ENCODE data around the gene PRDX6.
"Not testable (repeated sequence)": the region's sequence is repeated elsewhere in the genome, so short reads cannot be mapped to it uniquely, and the experiment has no call there.

The PRDX6 gene

GRCh38 chr1:173477286-173478093 is at the start of gene PRDX6:
Gene PRDX6, plus strand, starts transcription at chr1:173477335. Its CDS starts 63 bp downstream, at chr1:173477398.
- FAIRE-seq: no peak

GRCh38 chr1:173429471-173430402 is 47.4 kb upstream of the PRDX6 start:
- no peak for FAIRE-seq

- FAIRE-seq: peak; percentile 79
These were observed 46.3 kb upstream of the PRDX6 start for GRCh38 chr1:173430677-173431303.

- no peak for FAIRE-seq
These were observed 45.7 kb upstream of the PRDX6 start for GRCh38 chr1:173431304-173432045.

DNA sequence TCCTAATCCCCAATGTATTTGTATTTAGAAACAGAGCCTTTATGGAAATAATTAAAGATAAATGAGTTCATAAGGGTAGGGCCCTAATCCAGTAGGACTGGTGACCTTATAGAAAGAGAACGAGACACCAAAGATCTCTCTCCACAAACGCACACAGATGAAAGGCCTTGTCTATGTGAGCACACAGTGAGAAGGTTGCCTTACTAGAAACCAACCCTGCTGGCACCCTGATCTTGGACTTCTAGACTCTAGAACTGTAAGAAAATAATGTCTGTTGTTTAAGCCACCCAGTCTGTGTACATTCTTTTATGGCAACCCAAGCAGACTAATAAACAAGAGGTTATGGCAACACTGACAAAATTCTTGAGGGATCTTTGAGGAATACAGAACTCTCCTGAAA is 44.8 kb upstream of the PRDX6 start:
- FAIRE-seq: no peak

DNA sequence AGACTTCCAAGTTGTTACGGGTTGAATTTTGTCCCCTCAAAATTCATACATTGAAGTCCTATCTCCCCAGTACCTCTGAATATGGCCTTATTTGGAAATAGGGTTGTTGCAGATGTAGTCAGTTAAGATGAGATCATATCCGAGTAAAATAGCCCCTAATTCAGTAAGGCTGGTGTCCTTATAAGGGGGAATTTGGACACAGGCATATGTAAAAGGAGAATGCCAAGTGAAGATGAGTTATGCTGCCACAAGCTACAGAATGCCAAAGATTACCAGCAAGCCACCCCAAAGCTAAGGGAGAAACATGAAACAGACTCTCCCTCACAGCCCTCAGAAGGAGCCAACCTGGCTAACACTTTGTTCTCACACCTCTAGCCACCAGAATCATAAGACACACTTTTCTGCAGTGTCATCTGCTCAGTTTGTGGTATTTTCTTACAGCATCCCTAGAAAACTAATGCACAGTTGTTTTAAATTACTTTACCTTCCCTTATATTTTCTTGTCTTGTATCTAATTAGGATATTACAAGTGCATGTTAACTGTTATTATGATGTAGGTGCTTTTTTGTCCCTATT is 43.3 kb upstream of the PRDX6 start:
- no peak for FAIRE-seq

DNA sequence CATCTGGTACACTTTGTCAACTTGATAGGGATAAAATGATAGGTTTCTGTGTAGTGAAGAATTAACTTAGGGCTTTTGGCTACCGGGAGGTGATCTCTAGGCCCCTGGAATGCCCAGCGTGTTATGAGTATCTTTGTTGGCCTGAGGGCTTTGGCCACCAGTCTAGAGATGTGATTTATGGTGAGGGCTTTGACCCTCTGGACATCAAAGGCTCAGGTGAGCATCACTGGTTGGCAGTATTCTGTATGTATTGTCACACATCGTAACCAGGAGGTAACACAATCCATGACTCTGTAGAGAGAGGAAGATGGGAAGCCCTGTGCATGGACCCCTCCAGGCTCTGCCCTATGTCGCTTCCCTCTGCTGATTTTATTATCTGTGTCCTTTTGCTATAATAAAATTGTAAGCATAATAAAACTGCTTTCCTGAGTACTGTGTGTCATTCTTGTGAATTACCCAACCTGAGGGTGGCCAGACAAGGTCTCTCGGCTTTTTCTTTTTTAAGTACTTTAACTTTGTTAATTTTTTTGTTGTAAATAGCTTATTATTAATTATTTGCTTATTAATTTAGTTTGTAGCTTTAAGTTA is 40.2 kb upstream of the PRDX6 start:
- no peak for FAIRE-seq

DNA sequence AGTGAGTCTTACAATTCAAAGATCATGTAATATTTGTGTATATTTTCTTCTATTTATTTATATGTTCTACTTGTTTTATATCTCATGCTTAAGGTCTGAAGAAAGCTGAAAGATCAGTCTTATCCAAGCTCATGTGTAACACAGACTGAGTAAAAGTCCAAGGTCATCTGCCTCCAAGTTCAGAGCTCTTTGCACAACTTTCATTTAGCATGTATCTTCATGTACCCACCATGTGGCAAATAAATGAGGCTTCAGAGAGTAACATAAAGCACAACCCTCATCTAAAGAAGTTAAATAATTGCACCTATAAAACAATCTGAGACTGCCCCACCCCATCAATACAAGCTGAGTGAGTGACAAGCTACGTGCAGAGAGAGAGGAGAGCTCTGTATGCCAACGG is 38.5 kb upstream of the PRDX6 start:
- no peak for FAIRE-seq

DNA sequence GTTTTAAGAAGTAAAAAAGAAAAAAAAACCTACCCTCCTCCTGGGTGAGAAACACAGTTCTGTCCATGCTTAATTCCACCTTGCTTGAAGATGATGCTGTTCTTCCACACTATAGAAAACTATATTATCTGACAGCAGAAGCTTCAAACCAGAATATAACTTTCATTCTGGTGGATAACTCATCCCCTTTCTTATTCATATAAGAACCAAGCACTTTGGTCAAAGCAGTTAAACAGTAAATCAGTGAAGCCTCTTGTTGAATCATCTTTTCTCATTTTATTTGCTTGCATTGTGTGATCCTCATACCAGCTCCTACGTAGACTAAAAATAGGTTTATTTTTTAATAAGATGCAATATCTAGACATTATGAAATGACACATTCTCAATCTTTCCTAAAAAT is 36.7 kb upstream of the PRDX6 start:
- FAIRE-seq: no peak

- FAIRE-seq: no peak
These were observed 32.4 kb upstream of the PRDX6 start for GRCh38 chr1:173444757-173445156.

- no peak for FAIRE-seq
These were observed 32.0 kb upstream of the PRDX6 start for GRCh38 chr1:173445164-173445563.

DNA sequence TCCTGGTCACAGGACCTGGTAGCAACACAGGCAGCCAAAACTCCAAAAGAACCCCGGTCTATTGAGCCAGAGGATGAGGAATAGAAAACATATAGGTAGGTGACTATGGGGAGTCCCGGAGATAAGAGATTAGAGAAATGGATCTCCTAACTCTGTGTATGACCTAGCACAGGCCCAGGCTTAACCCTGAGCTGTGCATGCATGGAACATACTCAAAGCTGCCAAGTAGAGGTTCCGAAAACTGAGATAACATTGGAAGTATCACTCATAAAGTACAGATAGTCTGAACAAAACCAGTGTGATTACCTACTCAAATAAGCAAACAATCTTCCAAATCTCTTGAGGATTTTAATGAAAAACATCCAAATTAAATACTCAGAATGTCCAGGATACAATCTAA is 31.5 kb upstream of the PRDX6 start:
- no peak for FAIRE-seq

GRCh38 chr1:173447224-173447623 is 29.9 kb upstream of the PRDX6 start:
- FAIRE-seq: no peak

- FAIRE-seq: no peak
These were observed 28.2 kb upstream of the PRDX6 start for GRCh38 chr1:173448945-173449344.

GRCh38 chr1:173451981-173452380 is 25.2 kb upstream of the PRDX6 start:
- no peak for FAIRE-seq

DNA sequence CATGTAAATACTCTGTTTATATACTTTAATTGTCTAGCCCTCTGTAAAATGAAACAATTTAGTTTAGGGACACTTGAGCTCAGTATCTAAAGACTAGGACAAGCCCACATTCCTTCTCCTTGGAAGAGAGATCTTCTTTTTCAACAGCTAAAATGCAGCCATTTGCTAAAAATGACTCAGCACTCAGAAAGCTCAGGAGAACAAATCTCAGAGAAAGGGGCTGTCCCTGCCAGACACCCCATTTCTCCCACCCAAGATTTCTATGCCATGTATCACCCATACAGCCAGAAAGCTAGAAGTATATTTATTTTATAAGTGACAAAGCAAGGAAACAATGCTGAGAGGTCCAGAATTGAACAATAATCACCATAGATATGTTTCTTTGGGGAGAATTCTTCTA is 23.2 kb upstream of the PRDX6 start:
- no peak for FAIRE-seq

DNA sequence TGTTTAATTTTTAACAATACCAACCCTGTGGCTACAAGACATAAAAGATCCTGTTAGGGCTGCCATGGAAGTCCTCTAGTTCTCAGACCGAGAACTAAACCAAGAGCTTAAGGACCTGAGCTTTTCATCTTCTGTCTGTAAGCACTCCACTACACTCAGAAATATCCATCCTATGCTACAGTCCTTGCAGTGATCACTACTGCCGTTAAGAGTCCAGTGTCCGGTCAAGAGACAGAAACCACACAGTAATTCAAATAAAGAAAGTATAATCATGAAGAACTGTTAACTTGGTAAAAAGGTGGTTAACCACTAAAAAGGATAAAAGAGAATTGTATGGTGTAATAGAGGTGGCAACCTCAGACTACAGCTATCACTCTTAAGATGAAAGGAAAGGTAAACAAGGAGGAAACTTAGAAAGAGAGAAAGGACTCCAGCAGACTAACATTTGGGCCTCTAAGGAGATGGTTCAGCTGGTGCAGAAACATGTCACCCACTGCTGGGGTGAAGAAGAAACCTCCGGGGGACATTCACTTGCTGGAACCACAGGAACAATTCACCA is 22.1 kb upstream of the PRDX6 start:
- no peak for FAIRE-seq

DNA sequence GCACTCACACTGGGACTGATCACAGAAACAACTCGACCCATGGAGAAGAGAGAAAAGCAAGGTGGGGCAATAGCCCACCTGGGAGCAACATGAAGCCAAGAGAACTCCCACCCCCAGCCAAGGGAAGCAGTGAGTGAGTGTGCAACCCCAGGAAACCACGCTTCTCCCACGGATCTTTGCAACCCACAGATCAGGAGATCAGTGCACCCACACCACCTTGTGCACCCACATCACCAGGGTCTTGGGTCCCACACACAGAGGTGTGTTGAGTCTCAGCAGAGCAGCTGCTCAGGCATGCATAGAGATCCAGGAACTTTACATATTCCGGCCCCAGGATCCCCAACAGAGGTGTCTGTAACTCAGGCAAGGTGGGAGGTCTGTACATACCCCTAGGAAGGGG is 17.2 kb upstream of the PRDX6 start:
- FAIRE-seq: no peak

GRCh38 chr1:173462666-173463065 is 14.5 kb upstream of the PRDX6 start:
- FAIRE-seq: not testable (repeated sequence)

- not testable (repeated sequence) for FAIRE-seq
These were observed 12.9 kb upstream of the PRDX6 start for GRCh38 chr1:173464185-173464584.

GRCh38 chr1:173467426-173467825 is 9.7 kb upstream of the PRDX6 start:
- no peak for FAIRE-seq

DNA sequence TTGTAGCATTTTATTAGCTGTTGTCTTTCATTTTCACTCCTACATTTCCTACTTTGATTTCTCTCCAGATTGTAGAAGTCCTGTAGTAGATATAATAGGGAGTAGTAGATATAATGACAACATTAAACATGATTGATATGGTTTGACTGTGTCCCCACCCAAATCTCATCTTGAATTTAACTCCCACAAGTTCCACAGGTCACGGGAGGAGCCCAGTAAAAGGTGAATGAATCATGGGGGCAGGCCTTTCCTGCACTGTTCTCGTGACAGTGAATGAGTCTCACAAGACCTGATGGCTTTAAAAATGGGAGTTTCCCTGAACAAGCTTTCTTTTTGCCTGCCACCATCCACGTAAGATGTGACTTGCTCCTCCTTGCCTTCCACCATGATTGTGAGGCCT is 7.5 kb upstream of the PRDX6 start:
- no peak for FAIRE-seq
